HG03095 (cell line): ENCODE results near the gene ATP5PO.

Source experiments
- ATAC-seq: cut with Tn5 transposase; IDR thresholded peaks from one replicate; pipeline ENCODE4 v1.9.1; 2021; ENCODE audit warnings: moderate library complexity; ENCODE audit not compliant: unreplicated experiment

The ATP5PO gene

DNA sequence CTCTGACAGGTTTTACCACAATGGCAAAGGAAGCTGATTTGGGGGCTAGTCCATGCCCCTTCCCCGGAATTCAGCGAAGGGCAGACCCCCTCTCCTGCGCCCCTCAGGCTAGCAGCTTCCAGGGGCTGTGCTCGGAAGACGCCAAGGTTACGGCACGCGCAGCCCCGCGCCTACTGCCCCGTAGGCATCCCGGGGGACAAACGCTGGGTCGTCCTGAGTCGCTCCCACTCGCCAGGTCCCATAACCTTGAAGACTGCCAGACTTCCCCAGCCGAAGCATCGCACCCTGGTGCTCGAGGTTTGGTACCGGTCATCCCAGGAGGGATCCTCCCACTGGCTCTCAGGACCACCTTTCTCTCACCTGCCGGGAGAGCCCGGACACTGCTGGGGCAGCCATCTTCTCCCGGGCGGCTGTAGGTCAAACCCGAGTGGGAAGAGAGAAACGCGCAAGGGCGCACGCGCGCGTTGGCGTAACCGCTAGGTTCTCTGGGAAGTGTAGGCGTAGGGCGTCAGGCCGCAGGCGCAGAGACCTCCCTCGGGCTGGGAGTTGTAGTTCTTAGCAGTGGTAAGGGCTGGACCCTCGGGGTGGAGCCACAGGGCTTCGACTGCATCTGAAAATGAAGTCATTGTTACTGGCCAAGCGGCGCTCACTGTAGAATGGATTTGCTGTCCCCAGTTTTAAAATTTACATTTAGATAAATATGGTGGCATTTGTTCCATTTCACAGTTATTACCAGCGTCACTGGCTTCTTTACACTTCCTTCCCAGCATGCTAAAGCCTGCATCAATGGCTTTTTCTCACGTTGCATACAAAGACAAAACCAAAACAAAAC is at the start of gene ATP5PO:
Gene ATP5PO (minus strand): TSS at position 437 of the 832 bp plus-strand sequence. CDS start 41 bp downstream, at position 396.
- ATAC-seq: peak; percentile 97

GRCh38 chr21:33964706-33965325 is 49.2 kb upstream of the ATP5PO start:
- ATAC-seq: no peak

DNA sequence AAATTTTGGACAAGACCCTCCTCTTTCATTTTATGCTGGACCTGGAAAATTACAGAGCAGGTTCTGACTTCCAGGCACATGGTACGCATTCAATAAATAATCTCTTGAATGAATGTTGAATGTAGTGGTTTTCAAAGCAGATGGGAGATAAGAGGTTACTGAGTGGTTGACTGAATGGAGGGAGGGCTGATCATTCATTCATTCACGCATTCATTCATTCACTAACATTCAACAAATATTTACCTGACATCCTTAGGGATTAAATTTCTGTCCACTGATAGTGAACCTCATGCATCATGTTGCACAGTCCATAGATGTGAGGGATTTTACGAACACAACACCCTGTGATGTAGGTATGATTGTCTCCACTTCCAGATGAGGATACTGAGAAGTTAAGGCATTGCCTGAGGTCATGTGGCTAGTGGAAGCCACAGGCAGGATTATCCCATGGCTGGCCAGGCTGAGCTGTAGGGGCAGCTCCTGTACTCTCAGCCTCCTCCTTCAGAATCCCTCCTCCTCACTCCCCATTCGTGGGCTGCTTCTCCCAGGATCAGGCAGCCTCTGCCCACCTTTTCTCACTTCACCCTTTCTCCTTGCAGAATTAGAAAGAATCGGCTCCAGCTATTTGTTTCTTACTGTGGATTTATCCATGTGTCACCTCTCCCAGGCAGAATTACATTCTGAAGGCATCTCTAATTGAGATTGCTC is 48.4 kb upstream of the ATP5PO start:
- no peak for ATAC-seq

- no peak for ATAC-seq
These were observed 46.7 kb upstream of the ATP5PO start for GRCh38 chr21:33962290-33962689.

DNA sequence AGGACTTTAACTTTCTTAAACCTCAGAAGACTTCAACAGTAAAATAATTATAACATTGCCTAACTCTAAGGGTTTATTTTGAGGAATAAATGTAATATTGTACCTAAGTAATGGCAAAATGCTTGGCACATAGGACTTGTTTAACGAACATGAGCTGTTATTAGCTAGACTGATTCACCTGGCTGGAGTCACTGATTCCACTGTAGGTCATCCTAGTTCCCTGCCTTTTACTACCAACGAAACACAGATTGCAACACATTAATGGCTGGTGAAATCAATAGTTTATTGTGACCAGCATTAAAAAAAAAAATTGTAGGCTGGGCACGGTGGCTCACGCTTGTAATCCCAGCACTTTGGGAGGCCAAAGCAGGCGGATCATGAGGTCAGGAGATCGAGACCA is 45.5 kb upstream of the ATP5PO start:
- ATAC-seq: no peak

DNA sequence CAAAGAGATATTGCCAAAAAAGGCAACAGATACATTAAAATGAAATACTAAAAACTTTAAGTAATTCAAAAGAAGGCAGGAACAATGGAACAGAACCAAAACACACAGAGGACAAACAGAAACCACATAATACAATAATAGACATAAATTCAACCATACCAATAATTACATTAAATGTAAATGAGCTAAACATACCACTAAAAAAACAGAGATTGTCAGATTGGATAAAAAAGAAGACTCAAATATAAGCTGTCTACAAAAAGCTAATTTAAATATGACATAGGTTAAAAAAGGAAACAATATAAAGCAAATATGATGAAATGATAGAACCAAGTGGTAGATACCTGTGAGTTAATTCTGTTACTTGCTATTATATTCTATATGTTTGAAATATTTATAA is 44.1 kb upstream of the ATP5PO start:
- ATAC-seq: no peak

DNA sequence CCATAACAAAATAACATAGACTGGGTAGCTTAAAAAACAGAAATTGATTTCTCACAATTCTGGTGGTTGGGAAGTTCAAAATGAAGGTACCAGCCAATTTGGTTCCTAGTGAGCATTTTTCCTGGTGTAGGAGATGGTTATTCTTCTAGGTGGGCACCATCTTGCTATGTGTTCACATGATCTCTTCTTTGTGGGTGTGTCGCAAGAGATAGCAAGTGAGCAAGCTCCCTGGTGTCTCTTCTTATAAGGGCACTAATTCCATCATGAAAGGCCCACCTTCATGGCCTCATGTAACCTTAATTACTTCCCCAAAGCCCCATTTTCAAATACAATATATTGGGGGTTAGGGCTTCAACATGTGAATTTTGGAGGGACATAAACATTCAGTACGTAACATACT is 38.8 kb upstream of the ATP5PO start:
- no peak for ATAC-seq

DNA sequence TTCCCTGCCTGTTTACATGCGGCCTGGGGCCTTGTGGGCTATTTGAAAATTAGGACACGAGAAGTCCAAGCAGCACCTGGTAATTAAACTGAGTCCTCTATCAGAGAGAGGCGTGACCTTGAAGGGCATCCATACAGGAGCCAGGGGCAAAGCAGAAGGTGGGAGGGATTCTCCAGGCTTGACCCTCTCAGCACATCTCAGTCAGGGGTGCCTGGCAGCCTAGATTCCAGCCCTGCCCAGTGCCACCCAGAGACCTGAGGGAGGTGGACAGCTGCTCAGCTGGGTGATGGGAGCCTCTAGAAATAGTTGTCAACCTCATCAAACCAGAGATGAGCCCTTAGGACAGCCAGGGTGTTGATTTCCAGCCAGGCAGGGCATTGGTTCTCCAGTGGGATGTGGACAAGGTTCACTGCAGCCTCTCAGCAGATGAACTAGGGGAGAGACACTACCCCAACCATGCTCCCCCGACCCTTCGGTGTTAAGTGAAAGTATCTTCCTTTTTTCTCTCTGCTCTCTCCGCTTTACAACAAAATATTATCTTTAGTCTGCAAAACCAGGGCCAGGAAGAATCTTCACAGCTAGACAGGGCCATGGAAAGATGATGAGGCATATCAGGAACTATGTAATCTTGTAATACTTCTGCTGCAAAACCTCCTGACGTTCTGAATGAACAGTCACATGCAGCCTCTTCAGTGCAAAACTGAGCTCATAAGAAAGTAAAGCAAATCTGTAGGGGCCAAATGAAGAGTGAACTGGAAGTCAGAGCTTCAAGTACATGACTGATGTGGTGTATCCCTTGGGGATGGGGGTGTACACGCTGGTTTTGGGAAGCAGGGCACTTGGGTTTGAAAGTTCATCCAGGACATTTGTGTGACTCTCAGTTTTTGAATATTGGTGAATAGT is 35.9 kb upstream of the ATP5PO start:
- ATAC-seq: no peak

GRCh38 chr21:33950431-33951079 is 35.0 kb upstream of the ATP5PO start:
- ATAC-seq: no peak

- no peak for ATAC-seq
These were observed 34.2 kb upstream of the ATP5PO start for GRCh38 chr21:33949516-33950430.

- no peak for ATAC-seq
These were observed 33.4 kb upstream of the ATP5PO start for GRCh38 chr21:33948951-33949444.

DNA sequence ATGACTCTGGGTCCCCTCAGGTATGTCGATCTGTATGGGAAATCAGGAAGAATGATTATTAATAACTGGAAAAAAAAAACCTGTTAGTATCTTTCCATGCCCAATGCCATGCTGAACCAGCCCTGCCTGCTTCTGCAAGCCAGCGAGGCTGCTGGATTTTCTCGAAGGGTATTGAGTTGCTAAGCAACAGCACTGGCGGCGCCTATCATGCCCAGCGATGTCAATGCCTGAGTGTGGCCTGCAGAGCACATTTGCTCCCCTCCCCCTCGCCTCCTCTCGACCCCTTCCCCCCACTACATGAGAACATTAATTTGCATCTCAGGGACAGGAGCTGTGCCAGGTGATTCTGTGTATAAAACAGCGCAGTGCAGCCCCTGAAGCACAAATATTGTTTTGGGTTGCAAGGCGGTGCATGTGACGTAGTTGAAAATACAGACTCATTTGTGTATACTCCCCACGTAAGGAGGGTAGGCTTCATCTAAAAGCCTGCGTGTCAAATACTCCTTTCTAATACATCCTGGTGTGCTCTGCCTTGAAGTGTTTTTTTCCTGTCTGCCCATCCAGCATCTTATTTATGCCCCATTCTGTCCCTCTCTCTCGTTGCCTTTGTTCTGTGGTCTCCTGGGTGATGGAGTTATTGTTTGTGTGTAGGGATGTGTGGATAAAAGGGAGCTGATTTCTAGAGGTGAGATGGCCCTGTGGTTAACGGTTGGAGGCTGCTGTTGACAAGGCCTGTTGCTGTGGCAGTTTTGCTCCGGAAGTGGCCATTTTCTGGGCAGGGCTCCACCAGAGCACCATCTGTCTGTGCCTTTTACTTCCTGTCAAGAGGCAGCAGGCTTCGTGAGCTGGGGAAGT is 32.7 kb upstream of the ATP5PO start:
- peak; percentile 43 for ATAC-seq

DNA sequence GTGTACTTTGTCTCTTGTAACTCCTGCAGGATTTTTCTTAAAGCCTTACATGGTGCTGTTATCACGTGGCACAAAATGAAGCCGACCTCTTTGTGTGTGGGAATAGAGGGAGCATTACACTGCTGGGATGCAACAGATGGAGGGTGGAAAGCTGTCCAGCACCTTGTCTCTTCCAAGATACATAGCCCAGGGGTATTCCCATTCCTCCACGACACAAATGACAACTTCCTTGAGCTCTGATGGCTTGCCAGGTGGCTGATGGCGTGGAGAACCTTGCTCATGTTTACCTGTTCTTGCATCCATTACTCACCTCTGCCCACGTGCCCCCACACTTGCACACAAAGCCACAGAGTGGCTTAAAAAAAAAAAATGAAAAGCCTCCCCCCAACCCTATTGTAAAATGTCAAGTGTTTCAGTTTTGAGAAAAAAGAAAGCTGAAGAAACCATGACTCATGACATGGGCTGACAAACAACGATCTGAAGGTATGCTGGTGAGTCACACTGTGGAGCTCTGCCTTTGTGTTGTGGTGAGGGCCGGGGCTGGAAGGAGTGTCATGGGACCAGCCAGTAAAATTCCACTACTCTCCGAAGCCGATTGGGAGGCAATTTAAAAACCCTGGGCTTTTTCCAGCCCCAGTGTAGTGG is 32.0 kb upstream of the ATP5PO start:
- peak; percentile 43 for ATAC-seq

DNA sequence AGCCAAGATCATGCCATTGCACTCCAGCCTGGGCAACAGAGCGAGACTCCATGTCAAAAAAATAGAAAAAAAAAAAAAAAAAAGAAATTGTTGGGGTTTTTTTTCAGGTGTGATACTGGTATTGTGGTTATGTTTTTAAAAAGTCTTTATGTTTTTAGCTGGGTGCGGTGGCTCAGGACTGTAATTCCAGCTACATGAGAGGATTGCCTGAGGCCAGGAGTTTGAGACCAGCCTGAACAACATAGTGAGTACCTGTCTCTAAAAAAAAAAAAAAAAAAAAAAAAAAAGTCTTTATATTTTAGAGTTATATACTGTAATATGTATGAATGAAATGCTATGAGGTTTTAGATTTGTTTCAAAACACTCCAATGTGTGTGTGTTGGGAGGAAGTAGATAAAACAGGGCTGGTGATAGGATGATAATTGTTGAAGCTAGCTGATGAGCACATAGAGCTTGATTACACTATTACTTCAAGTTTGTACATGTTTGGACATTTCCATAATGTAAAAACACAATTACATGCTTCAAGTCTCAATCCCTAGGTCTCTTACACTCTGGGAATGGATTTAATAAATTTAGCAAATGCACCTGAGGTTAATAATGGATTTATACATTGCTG is 30.2 kb upstream of the ATP5PO start:
- ATAC-seq: no peak

DNA sequence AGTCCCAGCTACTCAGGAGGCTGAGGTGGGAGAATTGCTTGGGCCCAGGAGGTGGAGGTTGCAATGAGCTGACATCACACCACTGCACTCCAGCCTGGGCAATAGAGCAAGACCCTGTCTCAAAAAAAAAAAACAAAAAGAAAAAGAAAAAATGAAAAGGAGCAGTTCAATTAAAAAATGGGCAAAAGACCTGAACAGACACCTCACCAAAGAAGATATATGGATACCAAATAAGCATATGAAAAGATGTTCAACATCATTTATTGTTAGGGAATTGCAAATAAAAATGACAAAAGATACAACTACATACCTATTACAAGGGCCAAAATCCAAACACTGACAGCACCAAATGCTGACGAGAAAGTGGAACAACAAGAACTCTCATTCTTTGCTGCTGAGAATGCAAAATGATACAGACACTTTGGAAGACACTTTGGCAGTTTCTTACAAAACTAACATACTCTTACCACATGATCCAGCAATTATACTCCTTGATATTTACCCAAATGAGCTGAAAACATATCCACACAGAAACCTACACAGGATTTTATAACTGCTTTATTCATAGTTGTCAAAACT is 28.7 kb upstream of the ATP5PO start:
- ATAC-seq: no peak

GRCh38 chr21:33943293-33943692 is 27.7 kb upstream of the ATP5PO start:
- ATAC-seq: no peak

DNA sequence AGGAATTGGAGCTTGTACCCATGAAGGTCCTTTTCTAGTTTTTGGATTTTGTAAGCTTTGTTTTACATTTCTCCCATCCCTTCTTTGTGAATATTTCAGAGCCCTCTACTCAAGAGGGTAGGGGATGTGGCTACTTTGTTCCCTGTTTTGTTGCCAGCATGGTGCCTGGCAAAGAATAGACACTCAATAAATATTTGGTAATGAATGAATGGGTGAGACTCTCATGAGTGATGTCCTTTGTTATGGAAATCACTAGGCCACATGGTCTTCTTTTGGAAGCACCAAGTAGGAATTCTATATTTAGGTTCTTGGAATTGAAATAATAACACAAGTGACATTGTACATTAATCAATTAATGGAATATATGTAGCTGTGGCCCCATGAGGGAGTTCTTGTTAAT is 26.8 kb upstream of the ATP5PO start:
- no peak for ATAC-seq
